Measurements from ENCODE around the gene CDIP1.

CDIP1 gene

GRCh38 chr16:4509420-4509819 is 29.2 kb downstream of the CDIP1 start:
- no peak for TF ChIP-seq HDGF (IDR thresholded peaks at IDR 0.05; ENCODE audit: borderline replicate concordance)
- ChIA-PET POLR2A (no interaction called here), CTCF (interaction anchor here (0.6 kb wide), 1 partner anchor 24 kb away, joined by 5 read pairs; no protein-coding TSS in a partner anchor)
- no peak for DNase-seq (ENCODE audit: extremely low spot score)

- CTCF ChIA-PET = no interaction called here
- TF ChIP-seq ARNT (IDR thresholded peaks at IDR 0.05) (no peak), FOXK2 (IDR thresholded peaks at IDR 0.05) (no peak), NFRKB (IDR thresholded peaks at IDR 0.05) (no peak), ZNF384 (IDR thresholded peaks at IDR 0.05) (no peak), PKNOX1 (IDR thresholded peaks at IDR 0.05) (no peak), FOXA1 (IDR thresholded peaks at IDR 0.05) (no peak), BHLHE40 (IDR thresholded peaks at IDR 0.05; ENCODE audit: borderline replicate concordance) (no peak), CTBP1 (IDR thresholded peaks at IDR 0.05; ENCODE audit: borderline replicate concordance) (no peak), SP1 (IDR thresholded peaks at IDR 0.05) (no peak), L3MBTL2 (conservative IDR thresholded peaks at IDR 0.05) (no peak), TARDBP (IDR thresholded peaks at IDR 0.05) (no peak), ELF4 (IDR thresholded peaks at IDR 0.05) (no peak)
- no peak for DNase-seq (ENCODE audit: extremely low spot score)
- POLR2A ChIA-PET = no interaction called here
Observed at GRCh38 chr16:4508806-4509205, 29.8 kb downstream of the CDIP1 start.

- no peak for DNase-seq (ENCODE audit: extremely low spot score)
- CTCF ChIA-PET = interaction anchor here (0.7 to 1.6 kb wide), 4 partner anchors 11 to 65 kb away, joined by 3 to 7 read pairs (median 3); no protein-coding TSS in a partner anchor
- POLR2A ChIA-PET = no interaction called here
- TF ChIP-seq ARNT (IDR thresholded peaks at IDR 0.05) (no peak), LEF1 (IDR thresholded peaks at IDR 0.05; ENCODE audit: borderline replicate concordance) (no peak), FOXK2 (IDR thresholded peaks at IDR 0.05) (no peak), CTBP1 (IDR thresholded peaks at IDR 0.05; ENCODE audit: borderline replicate concordance) (no peak), PKNOX1 (IDR thresholded peaks at IDR 0.05) (no peak), FOXM1 (IDR thresholded peaks at IDR 0.05; ENCODE audit: borderline replicate concordance) (no peak), SUZ12 (IDR thresholded peaks at IDR 0.05) (no peak), ZNF384 (IDR thresholded peaks at IDR 0.05) (no peak), TARDBP (IDR thresholded peaks at IDR 0.05) (no peak), L3MBTL2 (conservative IDR thresholded peaks at IDR 0.05) (no peak), HDGF (IDR thresholded peaks at IDR 0.05; ENCODE audit: borderline replicate concordance) (no peak)
Observed at GRCh38 chr16:4507588-4508345, 30.8 kb downstream of the CDIP1 start.

- DNase-seq (ENCODE audit: extremely low spot score) = peak; percentile 69
- ChIA-PET POLR2A (no interaction called here), CTCF (interaction anchor here (0.9 to 1.7 kb wide), 4 partner anchors 12 to 72 kb away, joined by 3 to 7 read pairs (median 4); no protein-coding TSS in a partner anchor)
- TF ChIP-seq ZNF384 (IDR thresholded peaks at IDR 0.05) (no peak), ELF4 (IDR thresholded peaks at IDR 0.05) (no peak), CTBP1 (IDR thresholded peaks at IDR 0.05; ENCODE audit: borderline replicate concordance) (no peak), FOXM1 (IDR thresholded peaks at IDR 0.05; ENCODE audit: borderline replicate concordance) (no peak), PKNOX1 (IDR thresholded peaks at IDR 0.05) (no peak), SUZ12 (IDR thresholded peaks at IDR 0.05) (no peak)
Observed at GRCh38 chr16:4506450-4506849, 32.1 kb downstream of the CDIP1 start.

GRCh38 chr16:4505356-4506147 is 33.0 kb downstream of the CDIP1 start:
- DNase-seq (ENCODE audit: extremely low spot score) = no peak
- no peak for TF ChIP-seq ELF4 (IDR thresholded peaks at IDR 0.05)
- ChIA-PET POLR2A (no interaction called here), CTCF (interaction anchor here (0.6 to 1.7 kb wide), 6 partner anchors 13 to 119 kb away, joined by 3 to 4 read pairs (median 3); partner anchors contain the start of gene MGRN1)

- POLR2A ChIA-PET = no interaction called here
- DNase-seq (ENCODE audit: extremely low spot score) = no peak
- no peak for TF ChIP-seq SUZ12 (IDR thresholded peaks at IDR 0.05)
- CTCF ChIA-PET = interaction anchor here (0.7 to 1.9 kb wide), 2 partner anchors 18 to 20 kb away, joined by 3 to 6 read pairs; no protein-coding TSS in a partner anchor
Observed at GRCh38 chr16:4501071-4501478, 37.5 kb downstream of the CDIP1 start.

- CTCF ChIA-PET = interaction anchor here (0.7 to 1.9 kb wide), 2 partner anchors 18 to 19 kb away, joined by 3 to 6 read pairs; no protein-coding TSS in a partner anchor
- TF ChIP-seq NFRKB (IDR thresholded peaks at IDR 0.05) (no peak), TARDBP (IDR thresholded peaks at IDR 0.05) (no peak), ZNF384 (IDR thresholded peaks at IDR 0.05) (no peak), FOXM1 (IDR thresholded peaks at IDR 0.05; ENCODE audit: borderline replicate concordance) (no peak), BHLHE40 (IDR thresholded peaks at IDR 0.05; ENCODE audit: borderline replicate concordance) (no peak), FOXK2 (IDR thresholded peaks at IDR 0.05) (no peak), ELF4 (IDR thresholded peaks at IDR 0.05) (no peak), HDGF (IDR thresholded peaks at IDR 0.05; ENCODE audit: borderline replicate concordance) (no peak), L3MBTL2 (conservative IDR thresholded peaks at IDR 0.05) (no peak), CTBP1 (IDR thresholded peaks at IDR 0.05; ENCODE audit: borderline replicate concordance) (no peak), FOXA1 (IDR thresholded peaks at IDR 0.05) (no peak), PKNOX1 (IDR thresholded peaks at IDR 0.05) (no peak), SP1 (IDR thresholded peaks at IDR 0.05) (no peak), LEF1 (IDR thresholded peaks at IDR 0.05; ENCODE audit: borderline replicate concordance) (no peak), ARNT (IDR thresholded peaks at IDR 0.05) (no peak), SUZ12 (IDR thresholded peaks at IDR 0.05) (no peak)
- DNase-seq (ENCODE audit: extremely low spot score) = no peak
- POLR2A ChIA-PET = no interaction called here
Observed at GRCh38 chr16:4500272-4500671, 38.3 kb downstream of the CDIP1 start.
